ENCODE measurements around the gene PAGE1.

DNA sequence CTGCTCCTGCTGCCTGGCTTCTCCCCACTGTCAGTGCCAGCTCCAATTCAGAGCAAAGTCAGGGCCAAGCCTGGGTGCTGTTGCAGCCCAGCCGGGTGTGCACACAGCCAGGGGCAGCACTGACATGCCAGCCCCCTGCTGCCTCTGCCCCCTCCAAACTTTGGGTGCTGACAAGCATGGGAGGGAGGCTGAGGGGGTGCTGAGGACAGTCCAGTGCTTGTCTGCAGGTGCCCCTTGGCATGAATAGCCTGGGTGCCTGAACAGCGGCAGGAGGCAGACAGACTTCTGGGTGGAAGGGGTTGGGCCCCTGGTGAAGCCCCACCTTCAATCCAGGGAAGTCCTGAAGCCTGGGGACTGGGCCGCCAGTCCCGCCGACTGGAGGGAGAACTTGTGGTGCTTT is 31.2 kb upstream of the PAGE1 start:
- TF ChIP-seq, protein P1, sequence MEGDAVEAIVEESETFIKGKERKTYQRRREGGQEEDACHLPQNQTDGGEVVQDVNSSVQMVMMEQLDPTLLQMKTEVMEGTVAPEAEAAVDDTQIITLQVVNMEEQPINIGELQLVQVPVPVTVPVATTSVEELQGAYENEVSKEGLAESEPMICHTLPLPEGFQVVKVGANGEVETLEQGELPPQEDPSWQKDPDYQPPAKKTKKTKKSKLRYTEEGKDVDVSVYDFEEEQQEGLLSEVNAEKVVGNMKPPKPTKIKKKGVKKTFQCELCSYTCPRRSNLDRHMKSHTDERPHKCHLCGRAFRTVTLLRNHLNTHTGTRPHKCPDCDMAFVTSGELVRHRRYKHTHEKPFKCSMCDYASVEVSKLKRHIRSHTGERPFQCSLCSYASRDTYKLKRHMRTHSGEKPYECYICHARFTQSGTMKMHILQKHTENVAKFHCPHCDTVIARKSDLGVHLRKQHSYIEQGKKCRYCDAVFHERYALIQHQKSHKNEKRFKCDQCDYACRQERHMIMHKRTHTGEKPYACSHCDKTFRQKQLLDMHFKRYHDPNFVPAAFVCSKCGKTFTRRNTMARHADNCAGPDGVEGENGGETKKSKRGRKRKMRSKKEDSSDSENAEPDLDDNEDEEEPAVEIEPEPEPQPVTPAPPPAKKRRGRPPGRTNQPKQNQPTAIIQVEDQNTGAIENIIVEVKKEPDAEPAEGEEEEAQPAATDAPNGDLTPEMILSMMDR (conservative IDR thresholded peaks at IDR 0.05), result no peak
- no peak for TF ChIP-seq EZH2 (IDR thresholded peaks at IDR 0.05; ENCODE audit: low read depth)

Data from PC-9 (cell line).